H9 (cell line): ENCODE results near the gene SCARF1. TPM values are rescaled to one million over a fixed set of nuclear protein-coding genes. Genes with fewer than 3 reads are reported as not detected.
A peak's percentile ranks its signal among the peaks of the same experiment; 100 is the strongest.

ENCODE experiments used
- DNase-seq: peaks from one replicate; pipeline ENCODE4 v3.0.0-alpha.2; 2017
- H2AFZ ChIP-seq: one replicate; pipeline ENCODE4 v1.6.1; 2013; ENCODE audit warnings: mild to moderate bottlenecking, low read length, control low read depth, moderate library complexity
- H2AK5ac ChIP-seq: 2 replicates; pipeline ENCODE4 v1.6.1; 2013; ENCODE audit warnings: low read length, control low read depth, mixed read lengths; ENCODE audit not compliant: insufficient read length
- H2BK120ac ChIP-seq: one replicate; pipeline ENCODE4 v1.6.1; 2013; ENCODE audit warnings: low read depth, mild to moderate bottlenecking, low read length, control low read depth, inconsistent platforms; ENCODE audit not compliant: poor library complexity, severe bottlenecking
- H2BK12ac ChIP-seq: 2 replicates; pipeline ENCODE4 v1.6.1; 2013; ENCODE audit warnings: low read length, control low read depth, mixed read lengths, low read depth; ENCODE audit not compliant: insufficient read length
- H2BK15ac ChIP-seq: 2 replicates; pipeline ENCODE4 v1.6.1; 2013; ENCODE audit warnings: low read depth, low read length, control low read depth
- H2BK20ac ChIP-seq: one replicate; pipeline ENCODE4 v1.6.1; 2013; ENCODE audit warnings: low read depth, mild to moderate bottlenecking, low read length, control low read depth, inconsistent platforms; ENCODE audit not compliant: poor library complexity, severe bottlenecking
- H2BK5ac ChIP-seq: 2 replicates; pipeline ENCODE4 v1.6.1; 2013; ENCODE audit warnings: low read length, control low read depth, mixed read lengths; ENCODE audit not compliant: insufficient read length
- H3K14ac ChIP-seq: 2 replicates; pipeline ENCODE4 v1.6.1; 2013; ENCODE audit warnings: low read length, control low read depth; ENCODE audit not compliant: insufficient read depth
- H3K18ac ChIP-seq: 2 replicates; pipeline ENCODE4 v1.6.1; 2013; ENCODE audit warnings: low read depth, mild to moderate bottlenecking, mixed read lengths, low read length, control low read depth; ENCODE audit not compliant: insufficient read length
- H3K23ac ChIP-seq: 2 replicates; pipeline ENCODE4 v1.6.1; 2013; ENCODE audit warnings: low read length, control low read depth, mixed read lengths, low read depth; ENCODE audit not compliant: insufficient read length
- H3K23me2 ChIP-seq: 2 replicates; pipeline ENCODE4 v1.6.1; 2013; ENCODE audit warnings: low read depth, mild to moderate bottlenecking, mixed read lengths, low read length, control low read depth; ENCODE audit not compliant: insufficient read length, poor library complexity, severe bottlenecking
- H3K27ac ChIP-seq: 2 replicates; pipeline ENCODE4 v1.5.1; 2013; ENCODE audit warnings: low read length, control low read depth, mixed read lengths, low read depth; ENCODE audit not compliant: insufficient read length
- H3K27me3 ChIP-seq: 2 replicates; pipeline ENCODE4 v1.6.1; 2013; ENCODE audit warnings: low read length, control low read depth, inconsistent platforms; ENCODE audit not compliant: insufficient read depth
- H3K4ac ChIP-seq: 2 replicates; pipeline ENCODE4 v1.6.1; 2013; ENCODE audit warnings: low read depth, mild to moderate bottlenecking, control low read depth, inconsistent platforms, low read length, moderate library complexity
- H3K4me1 ChIP-seq: 2 replicates; pipeline ENCODE4 v1.6.1; 2013; ENCODE audit warnings: low read length, control low read depth, inconsistent platforms; ENCODE audit not compliant: insufficient read depth
- H3K4me2 ChIP-seq: 2 replicates; pipeline ENCODE4 v1.6.1; 2013; ENCODE audit warnings: low read length, control low read depth, mixed read lengths; ENCODE audit not compliant: insufficient read length, insufficient read depth
- H3K56ac ChIP-seq: 2 replicates; pipeline ENCODE4 v1.6.1; 2013; ENCODE audit warnings: low read depth, mild to moderate bottlenecking, mixed read lengths, low read length, control low read depth; ENCODE audit not compliant: insufficient read length
- H3K79me1 ChIP-seq: 2 replicates; pipeline ENCODE4 v1.6.1; 2013; ENCODE audit warnings: low read depth, mild to moderate bottlenecking, moderate library complexity, low read length, control low read depth, inconsistent platforms; ENCODE audit not compliant: insufficient read depth, poor library complexity, severe bottlenecking
- H3K79me2 ChIP-seq: 2 replicates; pipeline ENCODE4 v1.6.1; 2013; ENCODE audit warnings: low read length, control low read depth, inconsistent platforms; ENCODE audit not compliant: insufficient read depth
- H3K9ac ChIP-seq: 2 replicates; pipeline ENCODE4 v1.6.1; 2013; ENCODE audit warnings: low read length, control low read depth, mixed read lengths; ENCODE audit not compliant: insufficient read length; ENCODE audit errors: extremely low read depth
- H3K9me3 ChIP-seq: one replicate; pipeline ENCODE4 v1.6.1; 2013; ENCODE audit warnings: low read depth, low read length, inconsistent platforms; ENCODE audit not compliant: control insufficient read depth
- H3T11ph ChIP-seq: one replicate; pipeline ENCODE4 v1.6.1; 2013; ENCODE audit warnings: mild to moderate bottlenecking, low read length, control low read depth, inconsistent platforms
- H4K20me1 ChIP-seq: one replicate; pipeline ENCODE4 v1.6.1; 2013; ENCODE audit not compliant: control insufficient read depth, insufficient read length, insufficient read depth
- H4K5ac ChIP-seq: 2 replicates; pipeline ENCODE4 v1.6.1; 2013; ENCODE audit warnings: low read depth, mild to moderate bottlenecking, mixed read lengths, low read length, control low read depth; ENCODE audit not compliant: insufficient read length
- H4K8ac ChIP-seq: replicated peaks from 2 replicates; pipeline ENCODE4 v1.6.1; 2013; ENCODE audit warnings: low read length, control low read depth, mixed read lengths, low read depth; ENCODE audit not compliant: insufficient read length
- H4K91ac ChIP-seq: 2 replicates; pipeline ENCODE4 v1.6.1; 2013; ENCODE audit warnings: low read depth, mild to moderate bottlenecking, moderate library complexity, mixed read lengths, low read length, control low read depth; ENCODE audit not compliant: insufficient read length
- H3K27ac Mint-ChIP-seq, 3 experiments: 2 replicates in 2 of 3; 3 replicates in 1 of 3; pipeline ENCODE4 v1.8.0; 2020 to 2021; ENCODE audit warnings: mixed read lengths in 3 of 3, mild to moderate bottlenecking in 1 of 3, moderate library complexity in 1 of 3
- H3K27me3 Mint-ChIP-seq: 2 replicates; pipeline ENCODE4 v1.8.0; 2021; ENCODE audit warnings: low read depth, mild to moderate bottlenecking, moderate library complexity, mixed read lengths
- H3K36me3 Mint-ChIP-seq, 3 experiments: 2 replicates in 2 of 3; 3 replicates in 1 of 3; pipeline ENCODE4 v1.8.0; 2020 to 2021; ENCODE audit warnings: low read depth in 3 of 3, mixed read lengths in 3 of 3; ENCODE audit not compliant: insufficient read depth in 1 of 3
- H3K4me1 Mint-ChIP-seq, 2 experiments: 2 replicates each; pipeline ENCODE4 v1.8.0; 2020; ENCODE audit warnings: mixed read lengths in 2 of 2
- H3K4me3 Mint-ChIP-seq, 2 experiments: 2 replicates in 1 of 2; 3 replicates in 1 of 2; pipeline ENCODE4 v1.8.0; 2020 to 2021; ENCODE audit warnings: mild to moderate bottlenecking in 2 of 2, mixed read lengths in 2 of 2, moderate library complexity in 1 of 2
- H3K9me3 Mint-ChIP-seq, 2 experiments: 2 replicates in 1 of 2; 3 replicates in 1 of 2; pipeline ENCODE4 v1.8.0; 2020; ENCODE audit warnings: mild to moderate bottlenecking in 2 of 2, mixed read lengths in 2 of 2, moderate library complexity in 1 of 2
- CTCF ChIP-seq: fragments of 200-600 bp; sonication (generic); conservative IDR thresholded peaks from 3 replicates; pipeline ENCODE4 v1.8.0; 2021; ENCODE audit warnings: antibody characterized with exemption, mild to moderate bottlenecking
- WGBS: extraction: QIAGEN DNeasy Blood & Tissue Kit; methylation state at CpG from one replicate; pipeline ENCODE4 v1.1.7; 2013; ENCODE audit warnings: missing lambda C conversion rate, low lambda C conversion rate, mixed read lengths; ENCODE audit not compliant: insufficient read length; ENCODE audit errors: extremely low coverage; 5-methylcytosine and 5-hydroxymethylcytosine counted together
- total RNA-seq: library from RNA; stranded (reverse); gene quantifications from 2 replicates; pipeline ENCODE4 v1.2.1, GENCODE V29; 2021

The SCARF1 gene
- total RNA-seq, 1 experiment from 2014 or later = 2.4 TPM

DNA sequence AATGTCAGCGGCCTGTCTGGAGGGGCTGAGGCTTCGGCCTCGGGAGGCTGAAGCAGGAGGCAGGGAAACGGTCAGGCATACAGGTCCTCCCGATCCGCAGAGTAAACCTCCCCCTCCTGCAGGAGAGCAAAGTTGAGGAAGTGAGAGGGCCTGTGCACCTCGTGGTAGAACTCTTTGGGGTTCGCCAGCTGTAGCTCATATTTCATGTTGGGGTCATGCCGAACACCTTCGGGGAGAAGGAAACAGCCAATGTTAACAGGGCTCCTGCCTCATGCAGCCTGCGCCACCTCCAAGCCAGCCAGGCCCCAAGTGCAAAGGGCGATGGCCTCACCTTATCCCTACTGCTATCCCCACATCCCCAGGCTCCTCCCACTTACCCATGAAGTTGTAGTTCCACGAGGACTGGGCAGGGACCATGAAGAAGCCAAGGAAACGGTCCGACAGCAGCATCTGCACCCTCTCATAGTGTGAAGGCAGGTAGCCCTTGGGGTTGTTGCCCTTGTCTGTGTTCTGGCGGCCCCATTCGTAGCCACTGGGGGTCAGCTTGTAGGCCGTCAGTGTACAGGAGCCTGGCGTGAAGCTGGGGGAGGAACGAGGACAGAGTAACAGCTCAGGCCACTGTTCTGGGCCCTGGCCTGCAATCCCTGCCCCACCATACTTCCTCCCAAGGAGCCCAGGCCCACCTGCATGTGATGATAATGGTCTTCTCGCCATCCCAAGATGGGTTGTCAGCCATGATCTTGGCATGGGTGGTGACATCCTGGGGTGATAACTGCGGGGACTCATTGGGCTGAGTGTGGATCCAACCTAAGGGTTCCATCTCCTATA is 5.4 kb upstream of the SCARF1 start:
- H3K9me3 ChIP-seq = no peaks in the 10 kb centered on the region
- no peak overlapping the region for H4K91ac ChIP-seq
- H3T11ph ChIP-seq = no peak overlapping the region
- no peak overlapping the region for H3K23ac ChIP-seq
- no peak for TF ChIP-seq CTCF
- Mint-ChIP-seq H3K36me3 (peaks cover 42 to 55% (median 49%) of the 10 kb centered on the region in 3 experiments; a peak in 6 of 7 replicates), H3K27ac (peak overlapping the region in 1 of 3 experiments; percentile 5; a peak in 1 of 7 replicates), H3K9me3 (no peaks in the 10 kb centered on the region), H3K27me3 (no peaks in the 10 kb centered on the region; the same call in 1 of the 2 replicates), H3K4me1 (peaks cover 14 to 17% of the 10 kb centered on the region in 2 experiments), H3K4me3 (0 out of 5 replicates have a peak overlapping the region, but pooled peaks of 1 of the 2 experiments have one; percentile 29)
- H2BK20ac ChIP-seq = no peak overlapping the region
- no peak overlapping the region for H2BK12ac ChIP-seq
- DNase-seq = peak; percentile 37
- H3K27me3 ChIP-seq = no peaks in the 10 kb centered on the region
- H3K4me1 ChIP-seq = 0 out of 2 replicates have a peak, but pooled peaks cover under 1% of the 10 kb centered on the region
- H3K18ac ChIP-seq = no peak overlapping the region
- no peak overlapping the region for H2AK5ac ChIP-seq
- no peaks in the 10 kb centered on the region for H4K20me1 ChIP-seq
- WGBS = no CpG with 5 or more reads among the region's 22 CpGs
- no peak overlapping the region for H4K8ac ChIP-seq
- H4K5ac ChIP-seq = no peak overlapping the region
- no peak overlapping the region for H2BK120ac ChIP-seq
- no peak overlapping the region for H3K27ac ChIP-seq
- no peaks in the 10 kb centered on the region for H3K79me2 ChIP-seq
- no peak overlapping the region for H3K9ac ChIP-seq
- H3K79me1 ChIP-seq = no peaks in the 10 kb centered on the region
- H3K4me2 ChIP-seq = no peak overlapping the region
- H3K4ac ChIP-seq = no peak overlapping the region
- H3K14ac ChIP-seq = no peak overlapping the region; the same call in 1 of the 2 replicates
- H2BK5ac ChIP-seq = no peak overlapping the region
- no peak overlapping the region for H2BK15ac ChIP-seq
- peaks cover 8% of the 10 kb centered on the region for H3K23me2 ChIP-seq
- no peak overlapping the region for H2AFZ ChIP-seq
- H3K56ac ChIP-seq = no peak overlapping the region
